BE2C (cell line): ENCODE data around the gene TFDP1.

ENCODE experiments used
- DNase-seq: peaks from one replicate; pipeline ENCODE4 v3.0.0-alpha.2; 2020
- H3K27me3 ChIP-seq: fragments of 250-450 bp; sonication (Bioruptor Pico); 2 replicates; pipeline ENCODE4 v1.5.1; 2020; ENCODE audit warnings: mild to moderate bottlenecking
- H3K36me3 ChIP-seq: fragments of 250-450 bp; sonication (Bioruptor Pico); 2 replicates; pipeline ENCODE4 v1.5.1; 2020; ENCODE audit warnings: mild to moderate bottlenecking
- H3K4me1 ChIP-seq: fragments of 250-450 bp; sonication (Bioruptor Pico); 2 replicates; pipeline ENCODE4 v1.5.1; 2020
- H3K4me3 ChIP-seq: 2 replicates; pipeline ENCODE4 v1.5.1; 2011; ENCODE audit warnings: low read depth, low read length
- H3K9me3 ChIP-seq: fragments of 250-450 bp; sonication (Bioruptor Pico); 2 replicates; pipeline ENCODE4 v1.5.1; 2020
- TF ChIP-seq, protein P1 (sequence below): IDR thresholded peaks from 2 replicates; pipeline ENCODE4 v1.5.1; 2012; ENCODE audit warnings: mild to moderate bottlenecking, low read depth, low read length

TFDP1 gene

DNA sequence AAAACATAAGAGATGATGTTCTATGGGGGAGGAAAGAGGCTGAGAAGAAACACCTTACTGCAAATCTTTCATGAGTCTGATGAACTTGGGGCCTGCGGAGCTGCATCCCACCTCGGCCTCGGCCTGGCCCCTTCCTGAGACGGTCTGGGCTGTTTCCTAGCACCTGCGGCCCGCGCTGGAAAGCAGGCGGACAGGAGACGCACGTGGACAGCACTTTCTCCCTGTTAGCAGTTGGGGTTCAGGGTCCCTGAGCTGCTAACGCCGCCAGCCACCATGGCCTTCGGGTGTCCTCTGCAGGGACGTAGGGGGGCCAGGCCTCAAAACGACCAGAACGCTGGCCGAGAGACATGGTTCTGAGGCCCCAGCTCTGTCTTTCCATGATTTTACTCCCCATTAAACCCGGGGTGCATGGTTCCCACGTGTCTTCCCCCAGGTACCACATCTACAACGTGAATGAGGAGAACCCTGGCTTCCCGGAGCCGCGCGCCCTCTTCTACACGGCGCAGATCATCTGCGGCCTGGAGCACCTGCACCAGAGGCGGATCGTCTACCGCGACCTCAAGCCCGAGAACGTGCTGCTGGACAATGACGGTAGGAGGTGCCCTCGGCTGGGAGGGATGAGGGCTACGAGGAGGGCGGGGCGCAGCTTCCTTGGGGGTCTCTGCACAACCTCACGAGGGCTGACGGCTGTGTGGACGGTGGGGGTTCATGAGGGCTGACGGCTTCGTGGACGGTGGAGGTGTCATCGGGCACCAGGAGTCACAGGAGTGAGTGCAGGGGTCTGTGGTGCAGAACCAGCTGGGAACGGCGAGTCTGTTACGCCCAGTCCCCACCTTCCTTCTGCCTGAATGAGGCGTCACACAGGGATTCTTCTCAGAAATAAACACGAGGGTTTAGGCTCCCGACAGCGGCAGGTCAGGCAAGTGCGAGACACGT is 86.8 kb downstream of the TFDP1 start:
- DNase-seq, result peak; percentile 4
- H3K4me3 ChIP-seq, result no peak overlapping the region
- no peaks in the 10 kb centered on the region for H3K4me1 ChIP-seq
- no peaks in the 10 kb centered on the region for H3K36me3 ChIP-seq
- TF ChIP-seq, protein P1, sequence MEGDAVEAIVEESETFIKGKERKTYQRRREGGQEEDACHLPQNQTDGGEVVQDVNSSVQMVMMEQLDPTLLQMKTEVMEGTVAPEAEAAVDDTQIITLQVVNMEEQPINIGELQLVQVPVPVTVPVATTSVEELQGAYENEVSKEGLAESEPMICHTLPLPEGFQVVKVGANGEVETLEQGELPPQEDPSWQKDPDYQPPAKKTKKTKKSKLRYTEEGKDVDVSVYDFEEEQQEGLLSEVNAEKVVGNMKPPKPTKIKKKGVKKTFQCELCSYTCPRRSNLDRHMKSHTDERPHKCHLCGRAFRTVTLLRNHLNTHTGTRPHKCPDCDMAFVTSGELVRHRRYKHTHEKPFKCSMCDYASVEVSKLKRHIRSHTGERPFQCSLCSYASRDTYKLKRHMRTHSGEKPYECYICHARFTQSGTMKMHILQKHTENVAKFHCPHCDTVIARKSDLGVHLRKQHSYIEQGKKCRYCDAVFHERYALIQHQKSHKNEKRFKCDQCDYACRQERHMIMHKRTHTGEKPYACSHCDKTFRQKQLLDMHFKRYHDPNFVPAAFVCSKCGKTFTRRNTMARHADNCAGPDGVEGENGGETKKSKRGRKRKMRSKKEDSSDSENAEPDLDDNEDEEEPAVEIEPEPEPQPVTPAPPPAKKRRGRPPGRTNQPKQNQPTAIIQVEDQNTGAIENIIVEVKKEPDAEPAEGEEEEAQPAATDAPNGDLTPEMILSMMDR, result no peak
- peaks cover 3% of the 10 kb centered on the region; the same call in 1 of the 2 replicates for H3K9me3 ChIP-seq
- no peaks in the 10 kb centered on the region for H3K27me3 ChIP-seq

DNA sequence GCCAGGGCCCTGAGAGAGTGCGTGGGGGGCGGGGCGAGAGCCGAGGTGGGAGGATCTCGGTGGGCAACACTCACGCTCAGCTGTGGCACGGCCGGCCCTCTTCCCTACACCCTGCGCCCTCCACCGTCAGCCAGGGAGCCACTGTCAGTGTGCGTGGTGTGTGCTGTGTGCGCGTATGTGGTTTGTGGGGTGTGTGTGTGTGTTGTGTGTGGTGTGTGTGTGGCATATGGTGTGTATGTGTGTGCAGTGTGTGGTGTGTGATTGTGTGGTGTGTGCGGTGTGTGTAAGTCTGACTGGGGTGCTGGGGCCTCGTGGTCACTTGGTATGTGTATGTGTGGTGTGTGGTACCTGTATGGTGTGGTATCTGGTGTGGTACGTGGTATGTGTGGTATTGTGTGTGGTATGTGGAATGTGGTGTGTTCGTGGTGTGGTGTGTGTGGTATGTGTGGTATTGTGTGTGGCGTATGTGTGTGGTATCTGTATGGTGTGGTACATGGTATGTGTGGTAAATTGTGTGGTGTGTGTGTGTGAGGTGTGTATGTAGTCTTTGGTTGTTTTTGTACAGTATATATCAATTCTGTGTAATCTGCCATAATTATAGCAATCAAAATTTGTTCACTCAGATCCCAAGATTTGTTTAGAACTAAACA is 87.6 kb downstream of the TFDP1 start:
- peak; percentile 13 for DNase-seq
- no peaks in the 10 kb centered on the region for H3K4me1 ChIP-seq
- H3K36me3 ChIP-seq, result no peaks in the 10 kb centered on the region
- H3K4me3 ChIP-seq, result no peak overlapping the region
- no peaks in the 10 kb centered on the region for H3K27me3 ChIP-seq
- peaks cover 3% of the 10 kb centered on the region; the same call in 1 of the 2 replicates for H3K9me3 ChIP-seq
- TF ChIP-seq, protein P1, result no peak
